ENCODE measurements around the gene APBA2.

APBA2 gene

GRCh38 chr15:28985316-28985645 is 99.5 kb downstream of the APBA2 start:
- H3K9me3 ChIP-seq (ENCODE audit: control insufficient read depth in 5 of 5, low read length in 5 of 5) = peaks cover 0 to 17% (median 5%) of the 10 kb centered on the region in 5 donors
- peaks cover 0 to 5% (median 0%) of the 10 kb centered on the region in 5 donors for H3K27me3 ChIP-seq (ENCODE audit: control insufficient read depth in 5 of 5, insufficient read depth in 4 of 5, low read length in 5 of 5)
- H3K9ac ChIP-seq (ENCODE audit: low read length in 5 of 5) = no peak overlapping the region
- H3K4me3 ChIP-seq (ENCODE audit: low read depth in 1 of 5, low read length in 5 of 5) = no peak overlapping the region
- H3K4me1 ChIP-seq (ENCODE audit: control insufficient read depth in 5 of 5, insufficient read depth in 5 of 5, low read length in 5 of 5) = no peaks in the 10 kb centered on the region
- no peaks in the 10 kb centered on the region for H3K36me3 ChIP-seq (ENCODE audit: control insufficient read depth in 5 of 5, insufficient read depth in 5 of 5, low read length in 5 of 5)
- H3K27ac ChIP-seq (ENCODE audit: low read depth, low read length) = no peak overlapping the region

- Histone ChIP-seq H3K4me1 (ENCODE audit: control insufficient read depth in 5 of 5, insufficient read depth in 5 of 5, low read length in 5 of 5) (no peaks in the 10 kb centered on the region), H3K9ac (ENCODE audit: low read length in 5 of 5) (no peak overlapping the region), H3K27me3 (ENCODE audit: control insufficient read depth in 5 of 5, insufficient read depth in 4 of 5, low read length in 5 of 5) (peaks cover 0 to 5% (median 0%) of the 10 kb centered on the region in 5 donors), H3K9me3 (ENCODE audit: control insufficient read depth in 5 of 5, low read length in 5 of 5) (peaks cover 0 to 17% (median 5%) of the 10 kb centered on the region in 5 donors), H3K4me3 (ENCODE audit: low read depth in 1 of 5, low read length in 5 of 5) (no peak overlapping the region), H3K36me3 (ENCODE audit: control insufficient read depth in 5 of 5, insufficient read depth in 5 of 5, low read length in 5 of 5) (no peaks in the 10 kb centered on the region), H3K27ac (ENCODE audit: low read depth, low read length) (no peak overlapping the region)
Measured at GRCh38 chr15:28985691-28986090, 99.9 kb downstream of the APBA2 start.

GRCh38 chr15:28986108-28986507 is 100.3 kb downstream of the APBA2 start:
- Histone ChIP-seq H3K4me1 (ENCODE audit: control insufficient read depth in 5 of 5, insufficient read depth in 5 of 5, low read length in 5 of 5) (no peaks in the 10 kb centered on the region), H3K9me3 (ENCODE audit: control insufficient read depth in 5 of 5, low read length in 5 of 5) (peaks cover 0 to 17% (median 5%) of the 10 kb centered on the region in 5 donors), H3K9ac (ENCODE audit: low read length in 5 of 5) (no peak overlapping the region), H3K36me3 (ENCODE audit: control insufficient read depth in 5 of 5, insufficient read depth in 5 of 5, low read length in 5 of 5) (no peaks in the 10 kb centered on the region), H3K27me3 (ENCODE audit: control insufficient read depth in 5 of 5, insufficient read depth in 4 of 5, low read length in 5 of 5) (peaks cover 0 to 5% (median 0%) of the 10 kb centered on the region in 5 donors), H3K4me3 (ENCODE audit: low read depth in 1 of 5, low read length in 5 of 5) (no peak overlapping the region), H3K27ac (ENCODE audit: low read depth, low read length) (no peak overlapping the region)

- Histone ChIP-seq H3K27me3 (ENCODE audit: control insufficient read depth in 5 of 5, insufficient read depth in 4 of 5, low read length in 5 of 5) (peaks cover 0 to 5% (median 0%) of the 10 kb centered on the region in 5 donors), H3K9ac (ENCODE audit: low read length in 5 of 5) (no peak overlapping the region), H3K36me3 (ENCODE audit: control insufficient read depth in 5 of 5, insufficient read depth in 5 of 5, low read length in 5 of 5) (no peaks in the 10 kb centered on the region), H3K27ac (ENCODE audit: low read depth, low read length) (no peak overlapping the region), H3K4me1 (ENCODE audit: control insufficient read depth in 5 of 5, insufficient read depth in 5 of 5, low read length in 5 of 5) (no peaks in the 10 kb centered on the region), H3K4me3 (ENCODE audit: low read depth in 1 of 5, low read length in 5 of 5) (no peak overlapping the region), H3K9me3 (ENCODE audit: control insufficient read depth in 5 of 5, low read length in 5 of 5) (peaks cover 0 to 17% (median 5%) of the 10 kb centered on the region in 5 donors)
Measured at GRCh38 chr15:28986726-28987125, 101.0 kb downstream of the APBA2 start.

GRCh38 chr15:28987337-28987736 is 101.6 kb downstream of the APBA2 start:
- no peak overlapping the region for H3K4me3 ChIP-seq (ENCODE audit: low read depth in 1 of 5, low read length in 5 of 5)
- H3K4me1 ChIP-seq (ENCODE audit: control insufficient read depth in 5 of 5, insufficient read depth in 5 of 5, low read length in 5 of 5) = no peaks in the 10 kb centered on the region
- H3K9me3 ChIP-seq (ENCODE audit: control insufficient read depth in 5 of 5, low read length in 5 of 5) = peaks cover 0 to 17% (median 5%) of the 10 kb centered on the region in 5 donors
- H3K9ac ChIP-seq (ENCODE audit: low read length in 5 of 5) = no peak overlapping the region
- no peaks in the 10 kb centered on the region for H3K36me3 ChIP-seq (ENCODE audit: control insufficient read depth in 5 of 5, insufficient read depth in 5 of 5, low read length in 5 of 5)
- no peak overlapping the region for H3K27ac ChIP-seq (ENCODE audit: low read depth, low read length)
- peaks cover 0 to 5% (median 0%) of the 10 kb centered on the region in 5 donors for H3K27me3 ChIP-seq (ENCODE audit: control insufficient read depth in 5 of 5, insufficient read depth in 4 of 5, low read length in 5 of 5)

- H3K27ac ChIP-seq (ENCODE audit: low read depth, low read length) = no peak overlapping the region
- peaks cover 0 to under 1% (median 0%) of the 10 kb centered on the region in 5 donors for H3K4me1 ChIP-seq (ENCODE audit: control insufficient read depth in 5 of 5, insufficient read depth in 5 of 5, low read length in 5 of 5)
Measured at GRCh38 chr15:28989239-28989830, 103.6 kb downstream of the APBA2 start.

GRCh38 chr15:28989896-28990295 is 104.1 kb downstream of the APBA2 start:
- no peak overlapping the region for H3K4me3 ChIP-seq (ENCODE audit: low read depth in 1 of 5, low read length in 5 of 5)
- H3K4me1 ChIP-seq (ENCODE audit: control insufficient read depth in 5 of 5, insufficient read depth in 5 of 5, low read length in 5 of 5) = peaks cover 0 to 6% (median 0%) of the 10 kb centered on the region in 5 donors
- H3K9me3 ChIP-seq (ENCODE audit: control insufficient read depth in 5 of 5, low read length in 5 of 5) = peaks cover 0 to 8% (median 0%) of the 10 kb centered on the region in 5 donors
- no peak overlapping the region for H3K27ac ChIP-seq (ENCODE audit: low read depth, low read length)
- peaks cover 0 to 4% (median 0%) of the 10 kb centered on the region in 5 donors for H3K27me3 ChIP-seq (ENCODE audit: control insufficient read depth in 5 of 5, insufficient read depth in 4 of 5, low read length in 5 of 5)
- H3K9ac ChIP-seq (ENCODE audit: low read length in 5 of 5) = no peak overlapping the region
- no peaks in the 10 kb centered on the region for H3K36me3 ChIP-seq (ENCODE audit: control insufficient read depth in 5 of 5, insufficient read depth in 5 of 5, low read length in 5 of 5)

More at GRCh38 chr15:28989239-28989830, 103.6 kb downstream of the APBA2 start:
- no peak overlapping the region for H3K4me3 ChIP-seq (ENCODE audit: low read depth in 1 of 5, low read length in 5 of 5)
- H3K27me3 ChIP-seq (ENCODE audit: control insufficient read depth in 5 of 5, insufficient read depth in 4 of 5, low read length in 5 of 5) = peaks cover 0 to 4% (median 0%) of the 10 kb centered on the region in 5 donors
- peaks cover 0 to 8% (median 0%) of the 10 kb centered on the region in 5 donors for H3K9me3 ChIP-seq (ENCODE audit: control insufficient read depth in 5 of 5, low read length in 5 of 5)
- H3K36me3 ChIP-seq (ENCODE audit: control insufficient read depth in 5 of 5, insufficient read depth in 5 of 5, low read length in 5 of 5) = no peaks in the 10 kb centered on the region
- no peak overlapping the region for H3K9ac ChIP-seq (ENCODE audit: low read length in 5 of 5)

GRCh38 chr15:28990390-28990789 is 104.6 kb downstream of the APBA2 start:
- H3K4me3 ChIP-seq (ENCODE audit: low read depth in 1 of 5, low read length in 5 of 5) = no peak overlapping the region
- H3K9me3 ChIP-seq (ENCODE audit: control insufficient read depth in 5 of 5, low read length in 5 of 5) = peaks cover 0 to 8% (median 0%) of the 10 kb centered on the region in 5 donors
- no peak overlapping the region for H3K9ac ChIP-seq (ENCODE audit: low read length in 5 of 5)
- no peak overlapping the region for H3K27ac ChIP-seq (ENCODE audit: low read depth, low read length)
- H3K36me3 ChIP-seq (ENCODE audit: control insufficient read depth in 5 of 5, insufficient read depth in 5 of 5, low read length in 5 of 5) = no peaks in the 10 kb centered on the region
- peaks cover 0 to 4% (median 0%) of the 10 kb centered on the region in 5 donors for H3K27me3 ChIP-seq (ENCODE audit: control insufficient read depth in 5 of 5, insufficient read depth in 4 of 5, low read length in 5 of 5)
- H3K4me1 ChIP-seq (ENCODE audit: control insufficient read depth in 5 of 5, insufficient read depth in 5 of 5, low read length in 5 of 5) = peaks cover 0 to 11% (median 0%) of the 10 kb centered on the region in 5 donors

GRCh38 chr15:28991236-28992171 is 105.7 kb downstream of the APBA2 start:
- Histone ChIP-seq H3K9ac (ENCODE audit: low read length in 5 of 5) (no peak overlapping the region), H3K27ac (ENCODE audit: low read depth, low read length) (no peak overlapping the region), H3K4me1 (ENCODE audit: control insufficient read depth in 5 of 5, insufficient read depth in 5 of 5, low read length in 5 of 5) (peaks cover 0 to 11% (median 0%) of the 10 kb centered on the region in 5 donors), H3K36me3 (ENCODE audit: control insufficient read depth in 5 of 5, insufficient read depth in 5 of 5, low read length in 5 of 5) (no peaks in the 10 kb centered on the region), H3K9me3 (ENCODE audit: control insufficient read depth in 5 of 5, low read length in 5 of 5) (peaks cover 0 to 8% (median 0%) of the 10 kb centered on the region in 5 donors), H3K27me3 (ENCODE audit: control insufficient read depth in 5 of 5, insufficient read depth in 4 of 5, low read length in 5 of 5) (peaks cover 0 to 4% (median 0%) of the 10 kb centered on the region in 5 donors), H3K4me3 (ENCODE audit: low read depth in 1 of 5, low read length in 5 of 5) (no peak overlapping the region)

Data from subcutaneous abdominal adipose tissue (tissue), 5 donors.